ENCODE data around the gene RLF. TPM values are rescaled to one million over a fixed set of nuclear protein-coding genes. Genes with fewer than 3 reads are reported as not detected.

RLF gene
- total RNA-seq, 3 donors from 2014 or later = 11.0 to 21.8 (median 12.2) TPM

GRCh38 chr1:40130892-40131291 lies 30.3 kb upstream of the RLF start:
- DNase-seq (no peak), ATAC-seq (no peak)
- H3K4me3 ChIP-seq = no peak overlapping the region
- no peaks in the 10 kb centered on the region for H3K36me3 ChIP-seq (ENCODE audit: low read depth)
- no peaks in the 10 kb centered on the region for H3K4me1 ChIP-seq (ENCODE audit: low read depth)
- no peak for TF ChIP-seq CTCF (IDR thresholded peaks at IDR 0.05)
- intact Hi-C loops (cut with DNase I, micrococcal nuclease) = no loop called here
- H3K9me3 ChIP-seq = no peaks in the 10 kb centered on the region

- H3K4me1 ChIP-seq (ENCODE audit: low read depth) = no peaks in the 10 kb centered on the region
- no peak for TF ChIP-seq CTCF (IDR thresholded peaks at IDR 0.05)
- no peaks in the 10 kb centered on the region for H3K36me3 ChIP-seq (ENCODE audit: low read depth)
- H3K9me3 ChIP-seq = no peaks in the 10 kb centered on the region
- DNase-seq (no peak), ATAC-seq (no peak)
- no peak overlapping the region for H3K4me3 ChIP-seq
- intact Hi-C loops (cut with DNase I, micrococcal nuclease) = no loop called here
These were observed 28.5 kb upstream of the RLF start for GRCh38 chr1:40132383-40133311.

- ATAC-seq (no peak), DNase-seq (no peak)
- Histone ChIP-seq H3K4me3 (no peak overlapping the region), H3K4me1 (ENCODE audit: low read depth) (no peaks in the 10 kb centered on the region), H3K36me3 (ENCODE audit: low read depth) (no peaks in the 10 kb centered on the region), H3K9me3 (no peaks in the 10 kb centered on the region)
- intact Hi-C loops (cut with DNase I, micrococcal nuclease) = no loop called here
- TF ChIP-seq CTCF (IDR thresholded peaks at IDR 0.05) = no peak
These were observed 27.9 kb upstream of the RLF start for GRCh38 chr1:40133312-40133665.

GRCh38 chr1:40133839-40134238 lies 27.3 kb upstream of the RLF start:
- H3K36me3 ChIP-seq (ENCODE audit: low read depth) = no peaks in the 10 kb centered on the region
- no peak for TF ChIP-seq CTCF (IDR thresholded peaks at IDR 0.05)
- intact Hi-C loops (cut with DNase I, micrococcal nuclease) = no loop called here
- H3K9me3 ChIP-seq = no peaks in the 10 kb centered on the region
- no peaks in the 10 kb centered on the region for H3K4me1 ChIP-seq (ENCODE audit: low read depth)
- DNase-seq (no peak), ATAC-seq (no peak)
- no peak overlapping the region for H3K4me3 ChIP-seq

- Histone ChIP-seq H3K9me3 (no peaks in the 10 kb centered on the region), H3K4me1 (ENCODE audit: low read depth) (no peaks in the 10 kb centered on the region), H3K36me3 (ENCODE audit: low read depth) (no peaks in the 10 kb centered on the region), H3K4me3 (no peak overlapping the region)
- DNase-seq (no peak), ATAC-seq (no peak)
- intact Hi-C loops (cut with DNase I, micrococcal nuclease) = loop anchor here (10.0 kb wide), 2 partner anchors 194 to 264 kb away; no protein-coding TSS in a partner anchor
- TF ChIP-seq CTCF (IDR thresholded peaks at IDR 0.05) = no peak
These were observed 20.8 kb upstream of the RLF start for GRCh38 chr1:40140211-40140973.

Measured in mucosa of descending colon (tissue), 3 donors.